ENCODE data around the gene SFTA2. TPM values are rescaled to one million over a fixed set of nuclear protein-coding genes. Genes with fewer than 3 reads are reported as not detected.

Gene SFTA2
- total and polyA plus RNA-seq, 4 donors: 65.4 to 2,392 (median 573) TPM

- DNase-seq (no peak), ATAC-seq (ENCODE audit: insufficient read depth, low FRiP score) (no peak)
- Histone ChIP-seq H3K4me1 (ENCODE audit: control insufficient read depth in 5 of 5, insufficient read depth in 5 of 5, low read length in 5 of 5) (peaks cover 0 to 16% (median 0%) of the 10 kb centered on the region in 5 donors), H3K9ac (ENCODE audit: insufficient read depth in 1 of 2, low read length in 2 of 2) (no peak overlapping the region), H3K27ac (ENCODE audit: low read depth in 1 of 2, low read length in 1 of 2) (no peak overlapping the region), H3K4me3 (no peak overlapping the region), H3K27me3 (ENCODE audit: control insufficient read depth in 3 of 3, insufficient read depth in 3 of 3, low read length in 2 of 3) (no peaks in the 10 kb centered on the region), H3K36me3 (ENCODE audit: control insufficient read depth in 4 of 4, insufficient read depth in 4 of 4, low read length in 4 of 4) (no peaks in the 10 kb centered on the region), H3K9me3 (ENCODE audit: control insufficient read depth in 4 of 4, insufficient read depth in 3 of 4, low read length in 3 of 4) (no peaks in the 10 kb centered on the region)
- TF ChIP-seq, protein P1, sequence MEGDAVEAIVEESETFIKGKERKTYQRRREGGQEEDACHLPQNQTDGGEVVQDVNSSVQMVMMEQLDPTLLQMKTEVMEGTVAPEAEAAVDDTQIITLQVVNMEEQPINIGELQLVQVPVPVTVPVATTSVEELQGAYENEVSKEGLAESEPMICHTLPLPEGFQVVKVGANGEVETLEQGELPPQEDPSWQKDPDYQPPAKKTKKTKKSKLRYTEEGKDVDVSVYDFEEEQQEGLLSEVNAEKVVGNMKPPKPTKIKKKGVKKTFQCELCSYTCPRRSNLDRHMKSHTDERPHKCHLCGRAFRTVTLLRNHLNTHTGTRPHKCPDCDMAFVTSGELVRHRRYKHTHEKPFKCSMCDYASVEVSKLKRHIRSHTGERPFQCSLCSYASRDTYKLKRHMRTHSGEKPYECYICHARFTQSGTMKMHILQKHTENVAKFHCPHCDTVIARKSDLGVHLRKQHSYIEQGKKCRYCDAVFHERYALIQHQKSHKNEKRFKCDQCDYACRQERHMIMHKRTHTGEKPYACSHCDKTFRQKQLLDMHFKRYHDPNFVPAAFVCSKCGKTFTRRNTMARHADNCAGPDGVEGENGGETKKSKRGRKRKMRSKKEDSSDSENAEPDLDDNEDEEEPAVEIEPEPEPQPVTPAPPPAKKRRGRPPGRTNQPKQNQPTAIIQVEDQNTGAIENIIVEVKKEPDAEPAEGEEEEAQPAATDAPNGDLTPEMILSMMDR (IDR thresholded peaks at IDR 0.05; ENCODE audit: control extremely low read depth, extremely low read depth): no peak
- 45 to 67% methylated on average over 4 of the region's 4 CpGs for WGBS, 2 donors
Observed at GRCh38 chr6:30938730-30939129, 6.8 kb upstream of the SFTA2 start.

- peaks cover 0 to 16% (median 0%) of the 10 kb centered on the region in 5 donors for H3K4me1 ChIP-seq (ENCODE audit: control insufficient read depth in 5 of 5, insufficient read depth in 5 of 5, low read length in 5 of 5)
- H3K36me3 ChIP-seq (ENCODE audit: control insufficient read depth in 4 of 4, insufficient read depth in 4 of 4, low read length in 4 of 4): no peaks in the 10 kb centered on the region
- H3K4me3 ChIP-seq: peak overlapping the region; percentile 22
- H3K27me3 ChIP-seq (ENCODE audit: control insufficient read depth in 3 of 3, insufficient read depth in 3 of 3, low read length in 2 of 3): no peaks in the 10 kb centered on the region
- ATAC-seq (ENCODE audit: insufficient read depth, low FRiP score) (peak; percentile 19), DNase-seq (peak in 1 of 3 donors; percentile 40)
- no peak overlapping the region for H3K9ac ChIP-seq (ENCODE audit: insufficient read depth in 1 of 2, low read length in 2 of 2)
- no peaks in the 10 kb centered on the region for H3K9me3 ChIP-seq (ENCODE audit: control insufficient read depth in 4 of 4, insufficient read depth in 3 of 4, low read length in 3 of 4)
- TF ChIP-seq, protein P1 (IDR thresholded peaks at IDR 0.05; ENCODE audit: control extremely low read depth, extremely low read depth): no peak
- 67 to 81% methylated on average over 6 of the region's 6 CpGs for WGBS, 2 donors
- H3K27ac ChIP-seq (ENCODE audit: low read depth in 1 of 2, low read length in 1 of 2): peak overlapping the region in 1 of 2 donors; percentile 37
Observed at GRCh38 chr6:30937265-30937664, 5.3 kb upstream of the SFTA2 start.

- Histone ChIP-seq H3K9ac (ENCODE audit: insufficient read depth in 1 of 2, low read length in 2 of 2) (no peak overlapping the region), H3K4me3 (no peak overlapping the region), H3K27ac (ENCODE audit: low read depth in 1 of 2, low read length in 1 of 2) (peak overlapping the region in 1 of 2 donors; percentile 82), H3K27me3 (ENCODE audit: control insufficient read depth in 3 of 3, insufficient read depth in 3 of 3, low read length in 2 of 3) (no peaks in the 10 kb centered on the region), H3K4me1 (ENCODE audit: control insufficient read depth in 5 of 5, insufficient read depth in 5 of 5, low read length in 5 of 5) (peaks cover 0 to 19% (median 0%) of the 10 kb centered on the region in 5 donors), H3K36me3 (ENCODE audit: control insufficient read depth in 4 of 4, insufficient read depth in 4 of 4, low read length in 4 of 4) (no peaks in the 10 kb centered on the region), H3K9me3 (ENCODE audit: control insufficient read depth in 4 of 4, insufficient read depth in 3 of 4, low read length in 3 of 4) (no peaks in the 10 kb centered on the region)
- peak in 1 of 3 donors; percentile 45 for DNase-seq
- 8 to 9% methylated on average over 3 of the region's 3 CpGs for whole genome bisulfite sequencing, 2 donors
- TF ChIP-seq, protein P1 (IDR thresholded peaks at IDR 0.05; ENCODE audit: control extremely low read depth, extremely low read depth): no peak
- ATAC-seq (ENCODE audit: insufficient read depth, low FRiP score): peak; percentile 14
Observed at GRCh38 chr6:30935018-30935417, 3.0 kb upstream of the SFTA2 start.

All from lung (tissue), 12 donors.